ENCODE data around the gene GXYLT2. TPM values are rescaled to one million over a fixed set of nuclear protein-coding genes. Genes with fewer than 3 reads are reported as not detected.

Gene GXYLT2
- total RNA-seq, 1 experiment from 2014 or later: 6.1 TPM

DNA sequence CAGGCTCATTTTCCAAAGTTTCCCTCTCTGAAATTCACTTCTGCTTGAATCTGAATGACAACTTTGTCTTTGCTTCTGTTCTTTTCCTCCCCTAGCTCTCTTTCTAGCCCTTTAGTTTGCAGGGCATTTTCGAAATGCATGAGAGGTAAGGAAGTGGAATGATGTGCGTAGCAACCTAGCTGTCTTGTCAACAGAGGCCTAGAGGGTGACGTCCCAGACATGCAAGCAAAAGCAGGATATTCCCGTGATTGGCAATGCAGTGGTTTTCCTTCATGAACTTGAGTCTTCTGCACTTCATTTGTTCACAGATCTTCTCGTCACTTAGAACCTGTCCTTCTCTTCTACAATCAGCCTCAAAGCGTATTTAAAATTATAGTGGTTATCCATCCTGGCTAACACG lies 56.9 kb downstream of the GXYLT2 start:
- in situ Hi-C loops (cut with HindIII; ENCODE audit: low pct_unique_long_range_greater_than_20kb, low sequenced_read_pairs) (no loop called here), intact Hi-C loops (cut with micrococcal nuclease; ENCODE audit: unreplicated experiment) (no loop called here)
- Histone ChIP-seq H3K4me1 (ENCODE audit: control insufficient read depth, insufficient read depth, low read length) (no peaks in the 10 kb centered on the region), H3K27me3 (ENCODE audit: control insufficient read depth, insufficient read depth, low read length) (no peaks in the 10 kb centered on the region), H3K9me3 (ENCODE audit: control insufficient read depth, insufficient read depth, low read depth, low read length) (no peaks in the 10 kb centered on the region), H3K27ac (ENCODE audit: low read length) (no peak overlapping the region), H3K4me3 (ENCODE audit: low read depth in 2 of 2, low read length in 2 of 2) (no peak overlapping the region), H3K36me3 (ENCODE audit: control insufficient read depth, insufficient read depth, low read length) (no peaks in the 10 kb centered on the region)
- DNase-seq (ENCODE audit: low read depth, low spot score) (no peak), ATAC-seq (no peak)
- CTCF ChIA-PET: interaction anchor here (0.7 kb wide), 1 partner anchor 447 kb away, joined by 4 read pairs; no protein-coding TSS in a partner anchor
- POLR2A ChIA-PET: no interaction called here
- TF ChIP-seq POLR2AphosphoS5 (IDR thresholded peaks at IDR 0.05; ENCODE audit: low read depth, low read length): no peak
- TF ChIP-seq, protein P1, sequence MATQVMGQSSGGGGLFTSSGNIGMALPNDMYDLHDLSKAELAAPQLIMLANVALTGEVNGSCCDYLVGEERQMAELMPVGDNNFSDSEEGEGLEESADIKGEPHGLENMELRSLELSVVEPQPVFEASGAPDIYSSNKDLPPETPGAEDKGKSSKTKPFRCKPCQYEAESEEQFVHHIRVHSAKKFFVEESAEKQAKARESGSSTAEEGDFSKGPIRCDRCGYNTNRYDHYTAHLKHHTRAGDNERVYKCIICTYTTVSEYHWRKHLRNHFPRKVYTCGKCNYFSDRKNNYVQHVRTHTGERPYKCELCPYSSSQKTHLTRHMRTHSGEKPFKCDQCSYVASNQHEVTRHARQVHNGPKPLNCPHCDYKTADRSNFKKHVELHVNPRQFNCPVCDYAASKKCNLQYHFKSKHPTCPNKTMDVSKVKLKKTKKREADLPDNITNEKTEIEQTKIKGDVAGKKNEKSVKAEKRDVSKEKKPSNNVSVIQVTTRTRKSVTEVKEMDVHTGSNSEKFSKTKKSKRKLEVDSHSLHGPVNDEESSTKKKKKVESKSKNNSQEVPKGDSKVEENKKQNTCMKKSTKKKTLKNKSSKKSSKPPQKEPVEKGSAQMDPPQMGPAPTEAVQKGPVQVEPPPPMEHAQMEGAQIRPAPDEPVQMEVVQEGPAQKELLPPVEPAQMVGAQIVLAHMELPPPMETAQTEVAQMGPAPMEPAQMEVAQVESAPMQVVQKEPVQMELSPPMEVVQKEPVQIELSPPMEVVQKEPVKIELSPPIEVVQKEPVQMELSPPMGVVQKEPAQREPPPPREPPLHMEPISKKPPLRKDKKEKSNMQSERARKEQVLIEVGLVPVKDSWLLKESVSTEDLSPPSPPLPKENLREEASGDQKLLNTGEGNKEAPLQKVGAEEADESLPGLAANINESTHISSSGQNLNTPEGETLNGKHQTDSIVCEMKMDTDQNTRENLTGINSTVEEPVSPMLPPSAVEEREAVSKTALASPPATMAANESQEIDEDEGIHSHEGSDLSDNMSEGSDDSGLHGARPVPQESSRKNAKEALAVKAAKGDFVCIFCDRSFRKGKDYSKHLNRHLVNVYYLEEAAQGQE (IDR thresholded peaks at IDR 0.05; ENCODE audit: insufficient read depth in 1 of 2, low read depth in 2 of 2, low read length in 1 of 2): no peak
- TF ChIP-seq TCF7L2 (IDR thresholded peaks at IDR 0.05; ENCODE audit: low read depth, low read length): no peak
- TF ChIP-seq CTCF (IDR thresholded peaks at IDR 0.05): no peak
- TF ChIP-seq SIN3A (IDR thresholded peaks at IDR 0.05; ENCODE audit: borderline replicate concordance, insufficient read depth, low read depth, low read length): no peak
- BruUV-seq (replicated peaks): no TSS peak

DNA sequence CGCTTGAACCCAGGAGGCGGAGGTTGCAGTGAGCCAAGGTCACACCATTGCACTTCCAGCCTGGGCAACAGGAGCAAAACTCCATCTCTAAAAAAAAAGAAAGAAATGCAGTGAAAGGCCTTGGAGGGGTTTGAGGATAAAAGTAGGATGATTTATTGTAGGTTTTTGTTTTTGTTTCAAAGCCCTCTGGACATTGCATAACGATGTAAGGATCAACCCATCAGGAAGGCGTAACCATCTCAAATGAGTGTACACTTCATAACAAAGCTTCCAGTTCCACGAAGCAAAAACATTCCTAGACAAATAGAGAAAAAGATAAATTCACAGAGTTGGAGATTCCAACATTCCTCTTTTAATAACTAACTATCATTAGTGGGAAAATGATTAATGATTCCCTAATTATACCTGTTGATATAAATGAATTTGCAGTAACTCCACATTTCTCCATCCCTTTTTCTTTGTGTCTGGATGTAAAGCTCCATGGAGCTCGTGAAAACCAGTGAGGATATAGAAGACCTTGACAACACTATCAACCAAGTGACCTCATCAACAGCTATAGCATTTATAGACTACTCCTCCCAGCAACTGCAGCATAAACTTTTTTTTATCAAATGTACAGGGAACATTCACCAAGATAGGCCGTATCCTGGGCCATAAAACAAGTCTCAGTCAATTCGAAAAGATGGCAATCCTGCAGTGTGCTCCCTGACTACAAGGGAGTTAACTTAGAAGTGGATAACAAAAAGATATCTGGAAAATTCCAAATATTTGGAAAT lies 60.1 kb downstream of the GXYLT2 start:
- CTCF ChIA-PET: no interaction called here
- no peaks in the 10 kb centered on the region for H3K9me3 ChIP-seq (ENCODE audit: control insufficient read depth, insufficient read depth, low read depth, low read length)
- no peaks in the 10 kb centered on the region for H3K27me3 ChIP-seq (ENCODE audit: control insufficient read depth, insufficient read depth, low read length)
- BruUV-seq (replicated peaks): no TSS peak
- H3K4me3 ChIP-seq (ENCODE audit: low read depth in 2 of 2, low read length in 2 of 2): no peak overlapping the region
- in situ Hi-C loops (cut with HindIII; ENCODE audit: low pct_unique_long_range_greater_than_20kb, low sequenced_read_pairs): no loop called here
- no peak for TF ChIP-seq TCF7L2 (IDR thresholded peaks at IDR 0.05; ENCODE audit: low read depth, low read length)
- TF ChIP-seq, protein P1 (IDR thresholded peaks at IDR 0.05; ENCODE audit: insufficient read depth in 1 of 2, low read depth in 2 of 2, low read length in 1 of 2): no peak
- no peak for TF ChIP-seq CTCF (IDR thresholded peaks at IDR 0.05)
- no peak for TF ChIP-seq POLR2AphosphoS5 (IDR thresholded peaks at IDR 0.05; ENCODE audit: low read depth, low read length)
- TF ChIP-seq SIN3A (IDR thresholded peaks at IDR 0.05; ENCODE audit: borderline replicate concordance, insufficient read depth, low read depth, low read length): no peak
- no peak for ATAC-seq
- H3K36me3 ChIP-seq (ENCODE audit: control insufficient read depth, insufficient read depth, low read length): no peaks in the 10 kb centered on the region
- intact Hi-C loops (cut with micrococcal nuclease; ENCODE audit: unreplicated experiment): no loop called here
- no peaks in the 10 kb centered on the region for H3K4me1 ChIP-seq (ENCODE audit: control insufficient read depth, insufficient read depth, low read length)
- POLR2A ChIA-PET: no interaction called here
- H3K27ac ChIP-seq (ENCODE audit: low read length): no peak overlapping the region
- DNase-seq (ENCODE audit: low read depth, low spot score): no peak
